ENCODE data around the gene TCEA2.

Gene TCEA2

DNA sequence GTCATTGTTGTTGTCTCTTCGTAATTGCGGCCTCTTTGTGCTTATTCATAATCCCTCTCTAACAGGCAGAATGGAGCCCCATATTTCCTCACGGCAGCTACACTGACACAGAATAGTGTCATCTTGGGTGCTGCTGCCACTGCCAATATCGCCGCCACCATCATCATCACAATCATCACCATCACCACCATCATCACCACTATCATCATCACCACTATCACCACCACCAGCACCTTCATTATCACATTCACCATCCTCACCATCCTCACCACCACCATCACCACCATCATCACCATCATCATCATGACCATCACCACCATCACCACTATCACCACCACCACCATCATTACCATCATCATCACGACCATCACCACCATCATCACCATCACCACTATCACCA lies 33.5 kb downstream of the TCEA2 start:
- Histone ChIP-seq H3K14ac (ENCODE audit: low read length in 2 of 2) (no peak overlapping the region), H3K4me3 (ENCODE audit: insufficient read depth in 1 of 2, low read depth in 1 of 2, low read length in 2 of 2) (no peak overlapping the region), H3K4me1 (ENCODE audit: control insufficient read depth, insufficient read depth, low read depth, low read length) (peaks cover under 1% of the 10 kb centered on the region), H3K27me3 (ENCODE audit: control insufficient read depth in 1 of 2, insufficient read depth in 1 of 2, low read length in 2 of 2) (peaks cover 28 to 41% of the 10 kb centered on the region in 2 experiments), H4K91ac (ENCODE audit: low read length) (no peak overlapping the region), H3K27ac (ENCODE audit: low read length, poor library complexity, severe bottlenecking) (no peak overlapping the region), H2BK5ac (ENCODE audit: low read depth, low read length, poor library complexity, severe bottlenecking) (no peak overlapping the region), H2BK12ac (ENCODE audit: low read length in 2 of 2) (no peak overlapping the region), H3K9ac (ENCODE audit: low read length) (no peak overlapping the region), H2AFZ (ENCODE audit: low read depth, low read length) (no peak overlapping the region), H2BK120ac (ENCODE audit: low read depth, low read length) (no peak overlapping the region), H3K9me3 (ENCODE audit: control insufficient read depth, low read length) (no peaks in the 10 kb centered on the region), H2AK5ac (ENCODE audit: low read length, severe bottlenecking) (no peak overlapping the region), H3K18ac (ENCODE audit: low read depth in 1 of 2, low read length in 2 of 2) (no peak overlapping the region), H4K8ac (ENCODE audit: low read length) (no peak overlapping the region), H3K36me3 (ENCODE audit: control insufficient read depth in 1 of 2, insufficient read depth in 2 of 2, low read depth in 1 of 2, low read length in 2 of 2) (peaks cover 0 to 10% of the 10 kb centered on the region in 2 experiments), H3K23ac (ENCODE audit: low read length in 2 of 2) (no peak overlapping the region), H2BK15ac (ENCODE audit: low read depth, poor library complexity, severe bottlenecking) (no peak overlapping the region), H3K4ac (ENCODE audit: low read depth in 1 of 2, low read length in 2 of 2) (no peak overlapping the region), H3K4me2 (ENCODE audit: low read length, poor library complexity, severe bottlenecking) (no peak overlapping the region), H3K79me1 (replicated peaks; ENCODE audit: low read length, poor library complexity, severe bottlenecking) (no peaks in the 10 kb centered on the region)
- WGBS, result 70% methylated on average over 6 of the region's 6 CpGs
- no peak for DNase-seq

DNA sequence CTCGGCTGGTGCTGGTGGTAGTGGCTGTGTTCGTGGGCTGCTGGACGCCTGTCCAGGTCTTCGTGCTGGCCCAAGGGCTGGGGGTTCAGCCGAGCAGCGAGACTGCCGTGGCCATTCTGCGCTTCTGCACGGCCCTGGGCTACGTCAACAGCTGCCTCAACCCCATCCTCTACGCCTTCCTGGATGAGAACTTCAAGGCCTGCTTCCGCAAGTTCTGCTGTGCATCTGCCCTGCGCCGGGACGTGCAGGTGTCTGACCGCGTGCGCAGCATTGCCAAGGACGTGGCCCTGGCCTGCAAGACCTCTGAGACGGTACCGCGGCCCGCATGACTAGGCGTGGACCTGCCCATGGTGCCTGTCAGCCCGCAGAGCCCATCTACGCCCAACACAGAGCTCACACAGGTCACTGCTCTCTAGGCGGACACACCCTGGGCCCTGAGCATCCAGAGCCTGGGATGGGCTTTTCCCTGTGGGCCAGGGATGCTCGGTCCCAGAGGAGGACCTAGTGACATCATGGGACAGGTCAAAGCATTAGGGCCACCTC lies 35.5 kb downstream of the TCEA2 start:
- Histone ChIP-seq H2BK12ac (ENCODE audit: low read length in 2 of 2) (no peak overlapping the region), H3K9ac (ENCODE audit: low read length) (no peak overlapping the region), H3K79me1 (replicated peaks; ENCODE audit: low read length, poor library complexity, severe bottlenecking) (no peaks in the 10 kb centered on the region), H3K4me1 (ENCODE audit: control insufficient read depth, insufficient read depth, low read depth, low read length) (peaks cover 12% of the 10 kb centered on the region), H3K4ac (ENCODE audit: low read depth in 1 of 2, low read length in 2 of 2) (no peak overlapping the region), H2BK120ac (ENCODE audit: low read depth, low read length) (no peak overlapping the region), H3K27me3 (ENCODE audit: control insufficient read depth in 1 of 2, insufficient read depth in 1 of 2, low read length in 2 of 2) (peaks cover 40 to 42% of the 10 kb centered on the region in 2 experiments), H4K91ac (ENCODE audit: low read length) (no peak overlapping the region), H3K27ac (ENCODE audit: low read length, poor library complexity, severe bottlenecking) (no peak overlapping the region), H3K36me3 (ENCODE audit: control insufficient read depth in 1 of 2, insufficient read depth in 2 of 2, low read depth in 1 of 2, low read length in 2 of 2) (peaks cover 0 to 10% of the 10 kb centered on the region in 2 experiments), H3K14ac (ENCODE audit: low read length in 2 of 2) (peak overlapping the region in 1 of 2 experiments; percentile 4), H2AFZ (ENCODE audit: low read depth, low read length) (no peak overlapping the region), H2BK5ac (ENCODE audit: low read depth, low read length, poor library complexity, severe bottlenecking) (no peak overlapping the region), H2BK15ac (ENCODE audit: low read depth, poor library complexity, severe bottlenecking) (no peak overlapping the region), H3K4me2 (ENCODE audit: low read length, poor library complexity, severe bottlenecking) (no peak overlapping the region), H3K9me3 (ENCODE audit: control insufficient read depth, low read length) (no peaks in the 10 kb centered on the region), H4K8ac (ENCODE audit: low read length) (no peak overlapping the region), H3K4me3 (ENCODE audit: insufficient read depth in 1 of 2, low read depth in 1 of 2, low read length in 2 of 2) (no peak overlapping the region), H3K23ac (ENCODE audit: low read length in 2 of 2) (no peak overlapping the region), H2AK5ac (ENCODE audit: low read length, severe bottlenecking) (no peak overlapping the region), H3K18ac (ENCODE audit: low read depth in 1 of 2, low read length in 2 of 2) (no peak overlapping the region)
- no peak for DNase-seq
- WGBS, result 89% methylated on average over 28 of the region's 28 CpGs

- Histone ChIP-seq H3K4me3 (ENCODE audit: insufficient read depth in 1 of 2, low read depth in 1 of 2, low read length in 2 of 2) (no peak overlapping the region), H3K18ac (ENCODE audit: low read depth in 1 of 2, low read length in 2 of 2) (no peak overlapping the region), H2BK5ac (ENCODE audit: low read depth, low read length, poor library complexity, severe bottlenecking) (no peak overlapping the region), H3K36me3 (ENCODE audit: control insufficient read depth in 1 of 2, insufficient read depth in 2 of 2, low read depth in 1 of 2, low read length in 2 of 2) (peaks cover 0 to 10% of the 10 kb centered on the region in 2 experiments), H2BK12ac (ENCODE audit: low read length in 2 of 2) (no peak overlapping the region), H3K79me1 (replicated peaks; ENCODE audit: low read length, poor library complexity, severe bottlenecking) (no peaks in the 10 kb centered on the region), H3K4me1 (ENCODE audit: control insufficient read depth, insufficient read depth, low read depth, low read length) (peaks cover 18% of the 10 kb centered on the region), H2BK120ac (ENCODE audit: low read depth, low read length) (no peak overlapping the region), H3K14ac (ENCODE audit: low read length in 2 of 2) (no peak overlapping the region), H3K23ac (ENCODE audit: low read length in 2 of 2) (no peak overlapping the region), H3K9ac (ENCODE audit: low read length) (no peak overlapping the region), H3K27ac (ENCODE audit: low read length, poor library complexity, severe bottlenecking) (no peak overlapping the region), H3K9me3 (ENCODE audit: control insufficient read depth, low read length) (no peaks in the 10 kb centered on the region), H2BK15ac (ENCODE audit: low read depth, poor library complexity, severe bottlenecking) (no peak overlapping the region), H3K4me2 (ENCODE audit: low read length, poor library complexity, severe bottlenecking) (no peak overlapping the region), H3K27me3 (ENCODE audit: control insufficient read depth in 1 of 2, insufficient read depth in 1 of 2, low read length in 2 of 2) (peaks cover 47 to 49% of the 10 kb centered on the region in 2 experiments), H4K8ac (ENCODE audit: low read length) (no peak overlapping the region), H2AK5ac (ENCODE audit: low read length, severe bottlenecking) (no peak overlapping the region), H3K4ac (ENCODE audit: low read depth in 1 of 2, low read length in 2 of 2) (no peak overlapping the region), H4K91ac (ENCODE audit: low read length) (no peak overlapping the region), H2AFZ (ENCODE audit: low read depth, low read length) (no peak overlapping the region)
- no peak for DNase-seq
- 87% methylated on average over 20 of the region's 21 CpGs for WGBS
Measured at GRCh38 chr20:64099086-64099786, 36.2 kb downstream of the TCEA2 start.

GRCh38 chr20:64099880-64100565 lies 37.0 kb downstream of the TCEA2 start:
- H2BK5ac ChIP-seq (ENCODE audit: low read depth, low read length, poor library complexity, severe bottlenecking), result no peak overlapping the region
- H4K91ac ChIP-seq (ENCODE audit: low read length), result no peak overlapping the region
- peaks cover 0 to 10% of the 10 kb centered on the region in 2 experiments for H3K36me3 ChIP-seq (ENCODE audit: control insufficient read depth in 1 of 2, insufficient read depth in 2 of 2, low read depth in 1 of 2, low read length in 2 of 2)
- DNase-seq, result no peak
- WGBS, result 70% methylated on average over 14 of the region's 14 CpGs
- H3K18ac ChIP-seq (ENCODE audit: low read depth in 1 of 2, low read length in 2 of 2), result no peak overlapping the region
- H3K23ac ChIP-seq (ENCODE audit: low read length in 2 of 2), result no peak overlapping the region
- H3K9ac ChIP-seq (ENCODE audit: low read length), result no peak overlapping the region
- H2BK15ac ChIP-seq (ENCODE audit: low read depth, poor library complexity, severe bottlenecking), result no peak overlapping the region
- H3K9me3 ChIP-seq (ENCODE audit: control insufficient read depth, low read length), result no peaks in the 10 kb centered on the region
- H3K14ac ChIP-seq (ENCODE audit: low read length in 2 of 2), result no peak overlapping the region
- no peak overlapping the region for H3K4me3 ChIP-seq (ENCODE audit: insufficient read depth in 1 of 2, low read depth in 1 of 2, low read length in 2 of 2)
- no peak overlapping the region for H3K27ac ChIP-seq (ENCODE audit: low read length, poor library complexity, severe bottlenecking)
- H3K27me3 ChIP-seq (ENCODE audit: control insufficient read depth in 1 of 2, insufficient read depth in 1 of 2, low read length in 2 of 2), result peaks cover 47 to 51% of the 10 kb centered on the region in 2 experiments
- H3K4ac ChIP-seq (ENCODE audit: low read depth in 1 of 2, low read length in 2 of 2), result no peak overlapping the region
- H2BK12ac ChIP-seq (ENCODE audit: low read length in 2 of 2), result no peak overlapping the region
- H2AFZ ChIP-seq (ENCODE audit: low read depth, low read length), result no peak overlapping the region
- no peak overlapping the region for H2AK5ac ChIP-seq (ENCODE audit: low read length, severe bottlenecking)
- H3K79me1 ChIP-seq (replicated peaks; ENCODE audit: low read length, poor library complexity, severe bottlenecking), result no peaks in the 10 kb centered on the region
- H3K4me2 ChIP-seq (ENCODE audit: low read length, poor library complexity, severe bottlenecking), result no peak overlapping the region
- peaks cover 21% of the 10 kb centered on the region for H3K4me1 ChIP-seq (ENCODE audit: control insufficient read depth, insufficient read depth, low read depth, low read length)
- H2BK120ac ChIP-seq (ENCODE audit: low read depth, low read length), result no peak overlapping the region
- no peak overlapping the region for H4K8ac ChIP-seq (ENCODE audit: low read length)

Data from mesenchymal stem cell (in vitro differentiated cells and primary cell).